UCSD-AML1 (cell line): ENCODE data around the gene PPP2R2D.

Experiments used
- DNase-seq: peaks from one replicate; lab custom pipeline; 2025; ENCODE audit not compliant: unreplicated experiment; lab: John Stamatoyannopoulos, UW

The PPP2R2D gene

DNA sequence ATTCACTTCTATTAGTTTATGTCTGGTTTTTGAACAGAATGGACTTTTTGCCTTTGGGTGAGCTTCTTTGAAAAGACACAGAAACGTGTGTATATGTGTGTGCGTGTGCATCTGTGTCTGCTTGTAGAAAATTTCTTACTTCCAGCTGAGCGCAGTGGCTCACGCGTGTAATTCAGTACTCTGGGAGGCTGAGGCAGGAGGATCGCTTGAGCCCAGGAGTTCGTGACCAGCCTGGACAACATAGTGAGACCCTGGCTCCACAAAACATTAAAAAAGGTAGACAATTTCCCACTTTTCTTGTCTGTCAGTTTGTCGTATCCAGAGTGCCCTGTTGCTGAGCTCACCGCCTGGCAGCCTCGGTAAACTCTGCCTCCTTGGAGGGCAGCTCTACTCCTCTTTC, 25.4 kb downstream of the PPP2R2D start:
- no peak for DNase-seq

- no peak for DNase-seq
Observed at GRCh38 chr10:131926743-131927595, 26.2 kb downstream of the PPP2R2D start.

- no peak for DNase-seq
Observed at GRCh38 chr10:131928248-131929095, 27.7 kb downstream of the PPP2R2D start.

- DNase-seq: no peak
Observed at GRCh38 chr10:131929122-131929845, 28.5 kb downstream of the PPP2R2D start.

- no peak for DNase-seq
Observed at GRCh38 chr10:131930150-131930549, 29.3 kb downstream of the PPP2R2D start.

DNA sequence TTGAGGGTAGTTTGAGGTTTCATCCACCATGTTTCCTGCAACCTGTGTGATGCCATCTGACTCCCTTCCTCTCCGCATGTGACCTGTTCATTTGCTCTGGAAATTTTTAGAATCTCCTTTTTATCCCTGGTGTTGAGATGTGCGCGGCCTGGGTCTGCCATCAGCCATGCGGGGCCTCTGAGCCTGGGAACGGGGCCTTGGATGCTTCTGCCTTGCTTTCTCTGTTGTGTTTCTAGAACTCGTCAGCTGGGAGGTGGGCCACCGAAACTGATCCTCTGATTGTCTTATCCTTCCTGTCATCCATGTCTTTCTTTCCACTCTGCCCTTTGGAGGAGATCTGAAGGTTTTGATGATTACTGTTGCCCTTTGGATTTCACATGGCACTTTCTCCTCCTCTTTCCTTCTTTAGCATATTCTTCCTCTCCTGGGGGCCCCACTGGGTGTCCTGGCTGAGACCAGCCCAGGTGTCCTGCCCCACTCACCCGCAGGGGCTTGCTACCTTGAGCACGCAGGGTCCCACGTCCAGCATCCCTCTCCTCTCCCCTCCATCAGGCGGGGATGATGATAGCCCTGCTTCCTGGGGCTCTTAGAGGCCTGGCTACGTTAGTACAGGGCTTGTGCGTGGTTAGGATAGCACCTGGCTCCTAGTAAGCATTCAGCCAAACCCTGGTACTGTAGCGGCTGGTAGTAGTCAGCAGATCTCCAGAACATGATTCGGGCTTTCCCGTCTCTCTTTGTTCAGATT, 29.9 kb downstream of the PPP2R2D start:
- DNase-seq: no peak

GRCh38 chr10:131931981-131932380, 31.2 kb downstream of the PPP2R2D start:
- DNase-seq: no peak

- no peak for DNase-seq
Observed at GRCh38 chr10:131933016-131933695, 32.3 kb downstream of the PPP2R2D start.

GRCh38 chr10:131933696-131934086, 32.9 kb downstream of the PPP2R2D start:
- no peak for DNase-seq

DNA sequence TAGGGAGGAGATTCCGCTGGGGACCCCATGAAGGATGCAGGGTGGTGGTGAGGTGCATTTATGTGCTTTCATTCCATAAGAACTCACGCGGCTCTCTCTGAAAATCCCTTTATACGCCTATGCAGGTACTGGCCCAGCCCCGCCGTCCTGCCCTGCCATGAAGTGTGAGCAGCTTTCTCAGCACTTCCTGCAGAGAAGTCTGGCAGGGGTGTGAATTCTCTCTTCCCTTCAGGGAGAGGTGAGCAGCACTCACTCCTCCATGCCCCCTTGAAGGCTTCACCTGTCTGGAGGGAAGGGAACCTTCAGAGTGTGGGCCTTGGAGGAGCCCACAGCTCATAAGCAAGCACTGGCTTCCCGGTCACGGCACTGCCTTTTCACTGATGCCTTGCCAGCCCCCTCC, 34.0 kb downstream of the PPP2R2D start:
- DNase-seq: no peak

DNA sequence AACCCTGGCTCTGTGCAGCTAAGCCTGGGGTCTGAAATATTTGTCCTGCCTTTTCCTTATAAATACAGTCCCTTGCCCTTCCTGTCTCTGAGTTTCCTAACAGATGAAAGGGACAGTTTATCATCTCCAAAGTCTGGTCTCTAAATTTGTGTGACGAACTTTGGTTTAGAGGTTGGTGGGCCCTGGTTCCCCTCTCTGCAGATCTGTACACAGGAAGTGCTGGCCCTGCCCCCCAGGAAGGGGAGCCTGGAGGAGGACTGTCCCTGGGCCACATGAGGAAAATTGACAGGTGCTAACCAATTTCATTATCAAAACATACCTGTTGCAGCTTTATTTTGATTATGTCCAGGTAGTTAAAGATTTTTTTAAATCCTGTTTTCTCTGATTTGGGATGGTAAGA, 34.5 kb downstream of the PPP2R2D start:
- no peak for DNase-seq

GRCh38 chr10:131936294-131936693, 35.5 kb downstream of the PPP2R2D start:
- DNase-seq: no peak

DNA sequence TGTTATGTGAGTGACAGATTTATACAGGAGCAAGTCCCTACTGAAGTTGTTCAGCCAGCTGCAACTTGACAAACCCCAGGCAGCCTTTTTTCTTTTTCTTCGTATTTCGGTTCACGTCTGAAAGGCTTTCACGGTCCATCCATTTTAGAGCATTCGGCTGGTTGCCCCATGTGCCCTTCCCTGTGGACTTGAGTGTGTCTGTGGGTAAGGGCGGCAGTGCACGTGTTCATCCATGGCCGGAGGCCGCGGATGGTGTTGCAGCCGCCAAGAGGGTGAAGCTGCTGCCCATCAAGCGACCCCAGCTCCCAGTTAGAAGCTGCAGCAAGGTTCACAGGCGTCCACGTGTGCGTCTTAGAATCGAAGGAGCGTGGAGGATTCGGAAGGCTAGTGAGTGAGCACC, 35.9 kb downstream of the PPP2R2D start:
- DNase-seq: no peak

GRCh38 chr10:131937836-131938235, 37.0 kb downstream of the PPP2R2D start:
- no peak for DNase-seq

DNA sequence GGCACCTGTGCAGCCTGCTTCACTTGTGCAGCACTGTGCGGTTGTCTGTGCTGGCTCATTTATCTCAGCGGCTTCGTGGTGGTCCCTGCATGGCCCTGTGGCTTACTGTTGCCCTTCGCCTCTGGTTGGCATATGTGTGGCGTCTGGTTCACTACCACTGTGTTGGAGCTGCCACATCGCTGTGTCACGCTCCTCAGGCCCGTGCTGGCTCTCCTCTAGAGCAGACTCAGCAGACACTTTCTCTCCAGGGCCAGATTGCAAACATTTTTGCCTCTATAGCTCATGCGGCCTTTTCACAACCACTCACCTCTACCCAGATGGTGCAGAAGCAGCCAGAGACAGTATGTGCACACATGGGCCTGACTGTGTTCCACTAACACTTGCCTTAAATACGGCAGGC, 37.9 kb downstream of the PPP2R2D start:
- no peak for DNase-seq

DNA sequence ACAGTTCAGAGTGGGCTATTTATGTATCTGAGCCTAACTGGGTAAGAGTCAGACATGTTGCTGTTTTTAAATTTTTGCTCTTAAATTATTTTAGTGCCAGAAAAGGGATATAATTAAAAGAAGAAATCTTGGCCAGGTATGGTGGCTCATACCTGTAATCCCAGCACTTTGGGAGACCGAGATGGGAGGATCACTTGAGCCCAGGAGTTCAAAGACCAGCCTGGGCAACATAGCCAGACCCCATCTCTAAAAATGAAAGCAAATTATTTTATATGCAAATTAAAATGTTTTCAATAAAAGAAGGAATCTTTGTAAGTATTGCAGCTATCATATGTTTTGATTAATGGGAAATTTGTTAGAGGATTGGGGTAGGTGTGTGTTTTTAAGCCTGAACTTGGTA, 41.6 kb downstream of the PPP2R2D start:
- DNase-seq: no peak

- peak; percentile 36 for DNase-seq
Observed at GRCh38 chr10:131943021-131943814, 42.4 kb downstream of the PPP2R2D start.

DNA sequence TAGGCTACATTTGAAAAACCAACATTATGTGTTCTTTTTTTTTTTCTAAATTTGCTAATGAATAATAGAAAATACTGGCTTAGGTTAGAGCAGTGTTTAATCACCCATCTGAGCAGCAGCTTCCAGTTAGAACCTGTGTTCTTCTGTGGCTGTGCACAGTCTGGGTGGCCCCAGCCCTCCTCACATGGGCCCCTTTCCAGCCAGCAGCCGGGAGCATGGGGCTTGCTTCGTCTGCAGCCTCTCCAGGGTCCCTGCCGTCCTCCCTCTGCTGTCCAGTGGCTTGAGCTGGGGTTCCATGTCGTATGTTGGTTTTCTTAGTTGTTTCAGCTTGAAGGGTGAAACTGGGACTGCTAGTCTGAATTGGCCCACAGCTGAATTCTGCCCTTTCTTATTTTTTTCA, 43.6 kb downstream of the PPP2R2D start:
- no peak for DNase-seq

DNA sequence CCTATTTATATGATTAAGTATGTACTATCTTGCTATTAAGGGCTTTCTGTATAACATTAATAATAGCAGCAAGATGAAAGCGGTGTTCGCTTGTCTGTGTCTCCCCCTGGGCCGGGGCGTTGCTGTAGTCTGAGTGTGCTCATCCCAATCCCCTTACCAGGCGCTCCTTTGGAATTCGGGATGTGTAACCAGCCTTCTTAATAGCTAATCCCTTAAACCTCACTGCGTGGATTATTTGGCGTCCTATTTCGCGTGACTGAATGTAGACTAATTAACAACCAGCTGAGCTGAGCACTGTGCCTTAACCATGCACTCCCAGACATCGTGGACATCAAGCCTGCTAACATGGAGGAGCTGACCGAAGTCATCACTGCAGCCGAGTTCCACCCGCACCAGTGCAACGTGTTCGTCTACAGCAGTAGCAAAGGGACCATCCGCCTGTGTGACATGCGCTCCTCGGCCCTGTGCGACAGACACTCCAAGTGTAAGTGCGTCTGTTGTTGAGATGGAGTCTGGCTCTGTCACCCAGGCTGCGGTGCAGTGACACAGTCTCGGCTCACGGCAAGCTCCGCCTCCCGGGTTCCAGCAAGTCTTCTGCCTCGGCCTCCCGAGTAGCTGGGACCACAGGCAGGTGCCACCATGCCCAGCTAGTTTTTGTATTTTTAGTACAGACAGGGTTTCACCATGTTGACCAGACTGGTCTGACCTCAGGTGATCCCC, 44.3 kb downstream of the PPP2R2D start:
- DNase-seq: no peak
